ENCODE data around the gene SLC18B1.

DNA sequence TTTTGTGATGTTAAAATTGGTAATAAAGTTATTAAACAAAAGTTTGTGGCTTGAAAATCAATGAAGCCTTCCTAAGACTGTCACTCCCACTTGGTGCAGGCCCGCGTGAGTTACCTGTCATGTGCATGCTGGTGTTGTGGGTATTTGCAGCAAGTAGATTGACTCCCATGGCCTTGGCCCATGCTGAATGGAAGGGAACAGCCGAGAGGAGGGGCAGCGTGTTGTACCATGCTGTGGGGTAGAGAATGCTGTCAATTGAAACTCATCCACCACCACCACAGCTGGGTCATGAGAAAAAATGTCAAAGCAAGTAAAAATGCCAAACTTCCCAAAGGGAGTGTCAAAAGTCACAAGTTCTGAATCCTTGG, 71.8 kb downstream of the SLC18B1 start:
- TF ChIP-seq, protein P1, sequence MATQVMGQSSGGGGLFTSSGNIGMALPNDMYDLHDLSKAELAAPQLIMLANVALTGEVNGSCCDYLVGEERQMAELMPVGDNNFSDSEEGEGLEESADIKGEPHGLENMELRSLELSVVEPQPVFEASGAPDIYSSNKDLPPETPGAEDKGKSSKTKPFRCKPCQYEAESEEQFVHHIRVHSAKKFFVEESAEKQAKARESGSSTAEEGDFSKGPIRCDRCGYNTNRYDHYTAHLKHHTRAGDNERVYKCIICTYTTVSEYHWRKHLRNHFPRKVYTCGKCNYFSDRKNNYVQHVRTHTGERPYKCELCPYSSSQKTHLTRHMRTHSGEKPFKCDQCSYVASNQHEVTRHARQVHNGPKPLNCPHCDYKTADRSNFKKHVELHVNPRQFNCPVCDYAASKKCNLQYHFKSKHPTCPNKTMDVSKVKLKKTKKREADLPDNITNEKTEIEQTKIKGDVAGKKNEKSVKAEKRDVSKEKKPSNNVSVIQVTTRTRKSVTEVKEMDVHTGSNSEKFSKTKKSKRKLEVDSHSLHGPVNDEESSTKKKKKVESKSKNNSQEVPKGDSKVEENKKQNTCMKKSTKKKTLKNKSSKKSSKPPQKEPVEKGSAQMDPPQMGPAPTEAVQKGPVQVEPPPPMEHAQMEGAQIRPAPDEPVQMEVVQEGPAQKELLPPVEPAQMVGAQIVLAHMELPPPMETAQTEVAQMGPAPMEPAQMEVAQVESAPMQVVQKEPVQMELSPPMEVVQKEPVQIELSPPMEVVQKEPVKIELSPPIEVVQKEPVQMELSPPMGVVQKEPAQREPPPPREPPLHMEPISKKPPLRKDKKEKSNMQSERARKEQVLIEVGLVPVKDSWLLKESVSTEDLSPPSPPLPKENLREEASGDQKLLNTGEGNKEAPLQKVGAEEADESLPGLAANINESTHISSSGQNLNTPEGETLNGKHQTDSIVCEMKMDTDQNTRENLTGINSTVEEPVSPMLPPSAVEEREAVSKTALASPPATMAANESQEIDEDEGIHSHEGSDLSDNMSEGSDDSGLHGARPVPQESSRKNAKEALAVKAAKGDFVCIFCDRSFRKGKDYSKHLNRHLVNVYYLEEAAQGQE (IDR thresholded peaks at IDR 0.05) = no peak
- no peak for TF ChIP-seq JUND (IDR thresholded peaks at IDR 0.05)
- TF ChIP-seq, protein P2, sequence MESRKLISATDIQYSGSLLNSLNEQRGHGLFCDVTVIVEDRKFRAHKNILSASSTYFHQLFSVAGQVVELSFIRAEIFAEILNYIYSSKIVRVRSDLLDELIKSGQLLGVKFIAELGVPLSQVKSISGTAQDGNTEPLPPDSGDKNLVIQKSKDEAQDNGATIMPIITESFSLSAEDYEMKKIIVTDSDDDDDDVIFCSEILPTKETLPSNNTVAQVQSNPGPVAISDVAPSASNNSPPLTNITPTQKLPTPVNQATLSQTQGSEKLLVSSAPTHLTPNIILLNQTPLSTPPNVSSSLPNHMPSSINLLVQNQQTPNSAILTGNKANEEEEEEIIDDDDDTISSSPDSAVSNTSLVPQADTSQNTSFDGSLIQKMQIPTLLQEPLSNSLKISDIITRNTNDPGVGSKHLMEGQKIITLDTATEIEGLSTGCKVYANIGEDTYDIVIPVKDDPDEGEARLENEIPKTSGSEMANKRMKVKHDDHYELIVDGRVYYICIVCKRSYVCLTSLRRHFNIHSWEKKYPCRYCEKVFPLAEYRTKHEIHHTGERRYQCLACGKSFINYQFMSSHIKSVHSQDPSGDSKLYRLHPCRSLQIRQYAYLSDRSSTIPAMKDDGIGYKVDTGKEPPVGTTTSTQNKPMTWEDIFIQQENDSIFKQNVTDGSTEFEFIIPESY (IDR thresholded peaks at IDR 0.05) = no peak

Measured in liver (tissue), 2 donors.